GM19035 (cell line): ENCODE results near the gene MAML3.

Experiments
- ATAC-seq: cut with Tn5 transposase; IDR thresholded peaks from one replicate; pipeline ENCODE4 v1.9.1; 2021; ENCODE audit not compliant: unreplicated experiment

The MAML3 gene

DNA sequence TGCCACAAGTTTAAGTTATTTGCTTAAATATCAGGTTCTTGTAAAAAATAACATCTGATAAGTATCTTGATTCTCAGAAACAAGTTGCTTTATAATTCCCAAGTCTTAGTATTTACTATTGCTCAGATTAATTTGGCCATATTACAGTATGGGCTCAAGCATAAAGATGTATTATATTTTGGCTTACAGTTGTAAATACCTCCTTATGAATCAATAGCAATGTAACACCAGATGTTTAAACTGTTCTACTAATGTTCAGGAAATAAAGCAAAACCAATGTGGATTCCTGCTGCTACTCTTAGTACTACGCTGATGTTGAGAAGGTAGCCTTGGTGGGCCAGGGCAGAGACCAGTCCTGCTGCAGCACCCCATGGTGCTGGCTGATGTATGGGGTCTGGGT lies 385.6 kb downstream of the MAML3 start:
- no peak for ATAC-seq

DNA sequence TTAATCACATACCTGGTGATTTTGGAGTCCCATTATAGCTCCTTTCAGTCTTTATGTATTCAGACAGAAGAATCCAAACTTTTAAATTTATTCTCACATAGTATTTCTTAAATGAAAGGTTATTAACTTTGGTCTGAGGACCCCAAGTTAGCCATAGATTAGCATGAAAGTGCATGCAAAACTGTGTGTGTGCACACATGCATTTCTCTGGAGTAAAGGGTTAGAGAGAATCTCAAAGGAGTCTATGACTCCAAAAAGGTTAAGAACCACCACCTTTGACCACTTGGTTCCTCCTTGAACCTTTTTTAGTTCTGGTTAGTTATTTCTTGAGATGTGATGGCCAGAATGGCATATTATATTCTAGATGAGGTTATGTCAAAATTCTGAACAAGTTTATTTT lies 386.4 kb downstream of the MAML3 start:
- no peak for ATAC-seq

DNA sequence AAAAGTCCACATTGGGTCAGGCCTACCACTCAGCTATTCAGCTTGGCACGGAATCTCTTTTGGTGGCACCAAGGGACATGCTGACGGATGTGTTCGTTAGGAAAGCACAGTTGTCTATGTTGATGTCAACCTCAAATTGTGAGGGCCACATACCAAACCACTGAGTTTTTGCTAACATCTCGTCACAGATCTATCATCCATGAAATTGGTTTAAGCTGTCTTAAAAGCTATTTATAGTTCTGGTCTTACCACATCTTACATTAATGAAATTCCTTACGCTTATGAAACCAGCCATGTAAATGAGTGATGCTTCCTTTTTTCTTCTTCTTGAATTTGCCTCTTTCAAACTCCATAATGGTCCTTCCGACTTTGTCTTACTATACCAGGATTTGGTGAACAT lies 386.8 kb downstream of the MAML3 start:
- ATAC-seq, result no peak

DNA sequence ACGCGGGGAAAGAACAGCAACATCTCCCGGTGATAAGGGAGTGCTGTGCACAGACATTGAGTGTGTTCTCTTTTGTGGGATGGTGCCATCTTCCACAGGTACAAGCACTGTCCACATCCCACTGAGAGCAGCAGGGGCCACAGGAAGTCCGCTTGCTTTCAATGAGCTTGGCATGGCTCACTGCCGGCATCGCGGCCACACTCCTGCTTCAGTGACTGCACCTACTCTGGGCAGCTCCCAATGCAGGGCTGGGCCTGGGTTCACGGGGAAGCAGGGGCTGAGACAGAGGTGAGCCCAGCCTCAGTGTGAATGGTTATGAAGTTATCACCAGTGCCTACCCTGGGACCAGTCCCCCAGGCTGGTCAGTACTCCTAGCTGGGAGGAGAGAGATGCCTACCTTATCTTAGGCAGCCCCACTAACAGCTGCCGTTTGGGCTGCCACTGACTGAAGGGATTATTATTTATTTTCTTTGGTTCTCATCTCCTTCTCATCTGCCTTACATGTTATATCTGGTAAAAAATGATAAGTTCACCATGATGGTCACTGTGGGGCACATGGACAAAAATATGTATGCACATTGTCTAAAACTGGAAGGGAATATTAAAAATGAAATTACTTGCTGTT lies 389.2 kb downstream of the MAML3 start:
- no peak for ATAC-seq

DNA sequence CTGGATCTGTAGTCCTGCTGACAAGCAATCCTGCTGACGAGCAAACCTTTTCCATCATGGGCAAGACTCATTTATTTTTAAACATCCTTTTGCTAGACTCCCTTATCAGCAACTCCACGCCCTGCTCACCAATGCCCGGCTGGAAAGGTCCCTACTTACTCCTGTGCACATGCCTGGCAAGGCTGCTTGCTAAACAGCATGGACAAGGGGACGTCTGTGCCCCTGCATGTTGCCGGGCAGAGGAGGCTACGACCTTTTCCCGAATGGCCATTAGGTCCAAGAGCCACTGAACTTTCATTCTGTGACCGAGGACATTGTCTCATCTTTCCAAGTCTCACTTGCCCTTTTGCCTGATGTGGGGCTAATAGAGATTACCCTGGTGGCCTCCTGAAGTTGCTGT lies 389.8 kb downstream of the MAML3 start:
- ATAC-seq, result no peak

DNA sequence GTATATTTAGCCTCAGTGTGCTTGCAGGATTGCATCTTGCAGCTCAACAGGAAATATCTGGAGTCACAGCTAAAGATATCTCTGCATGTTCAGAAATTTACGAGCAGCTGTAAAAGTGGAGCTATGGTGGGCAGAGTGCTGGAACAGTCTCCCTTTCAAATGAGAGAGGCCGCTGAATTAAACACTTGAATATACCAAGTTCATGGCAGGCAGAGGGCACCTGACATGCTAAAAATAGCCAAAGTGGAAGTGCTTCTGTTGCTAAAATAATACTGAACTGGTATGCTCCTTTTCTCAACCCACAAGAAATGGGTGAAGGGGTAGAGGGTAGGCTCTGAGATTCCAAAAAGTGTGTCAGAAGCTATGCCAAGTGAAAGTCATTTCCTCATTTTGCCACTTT lies 390.3 kb downstream of the MAML3 start:
- ATAC-seq, result no peak

DNA sequence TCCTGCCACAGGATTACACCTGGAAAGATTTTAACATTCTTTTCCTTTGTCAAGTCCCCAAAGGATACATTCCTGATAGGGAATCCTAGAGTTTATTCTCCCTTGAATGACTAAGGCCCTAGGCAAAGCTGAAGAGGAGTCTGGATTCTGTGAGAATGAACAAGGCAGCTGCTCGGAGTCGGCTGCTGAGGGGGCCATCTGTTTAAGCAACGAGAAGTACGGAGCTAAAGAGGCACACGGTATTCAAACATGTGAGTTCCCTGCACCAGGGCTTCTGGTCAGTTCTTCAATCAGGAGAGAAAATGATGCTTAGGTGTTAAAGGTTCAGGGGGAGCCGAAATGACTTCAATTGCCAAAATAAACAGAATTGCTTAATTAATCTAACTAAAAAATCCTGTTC lies 390.8 kb downstream of the MAML3 start:
- ATAC-seq, result no peak

DNA sequence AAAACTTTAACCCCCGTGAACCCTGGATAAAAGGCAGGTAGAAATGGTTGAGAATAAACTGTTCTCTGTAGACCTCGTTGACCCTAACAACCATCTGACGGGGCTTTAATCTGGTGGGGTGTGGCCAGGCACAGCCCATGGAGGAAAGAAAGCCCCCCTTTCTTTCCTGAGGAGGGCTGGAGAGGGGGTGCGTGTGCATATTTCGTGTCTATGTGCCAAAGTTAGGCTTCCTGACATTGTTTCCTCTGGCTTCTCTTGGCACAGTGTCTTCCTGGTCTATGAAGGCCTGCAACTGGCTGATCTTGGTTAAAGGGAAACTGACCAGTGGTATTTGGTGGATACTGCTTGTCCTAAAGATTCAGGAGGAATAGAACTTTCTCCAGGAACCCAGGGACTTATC lies 391.3 kb downstream of the MAML3 start:
- no peak for ATAC-seq

DNA sequence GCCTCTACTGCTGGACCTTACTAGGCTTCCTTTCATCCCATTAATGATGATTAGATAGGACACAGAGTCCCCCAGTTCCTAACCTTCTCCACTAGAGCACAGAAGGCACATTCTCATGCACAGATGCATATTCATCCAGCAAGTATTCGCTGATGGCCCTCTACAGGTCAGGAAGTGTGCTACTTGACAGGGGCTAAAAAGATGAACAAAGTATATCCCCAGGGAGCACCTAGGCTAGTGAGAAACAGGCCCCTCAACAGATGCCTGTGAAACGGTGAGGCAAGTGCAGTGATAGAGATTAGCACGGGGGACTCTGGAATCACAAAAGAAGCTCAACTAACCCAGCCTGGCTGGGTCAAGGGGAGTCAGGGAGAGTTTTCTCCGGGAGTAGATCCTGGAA lies 392.5 kb downstream of the MAML3 start:
- ATAC-seq, result no peak

DNA sequence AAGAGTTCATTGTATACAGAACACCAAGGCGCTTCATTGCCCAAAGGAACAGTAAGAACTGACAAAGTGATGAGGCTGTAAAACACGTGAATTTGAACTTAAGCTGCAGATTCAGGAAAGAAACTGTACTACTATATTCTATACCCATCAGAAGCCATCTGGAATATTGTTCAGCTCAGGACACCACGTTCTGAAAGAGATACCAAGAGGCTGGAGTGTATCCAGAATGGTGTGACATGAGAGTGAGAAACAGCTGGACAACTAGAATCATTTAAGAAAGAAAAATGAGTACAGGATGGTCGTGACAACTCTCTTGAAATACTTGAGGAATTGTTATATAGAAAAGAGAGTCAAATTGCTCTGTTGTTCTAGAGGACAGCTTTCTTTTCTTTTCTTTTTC lies 393.4 kb downstream of the MAML3 start:
- ATAC-seq, result no peak

DNA sequence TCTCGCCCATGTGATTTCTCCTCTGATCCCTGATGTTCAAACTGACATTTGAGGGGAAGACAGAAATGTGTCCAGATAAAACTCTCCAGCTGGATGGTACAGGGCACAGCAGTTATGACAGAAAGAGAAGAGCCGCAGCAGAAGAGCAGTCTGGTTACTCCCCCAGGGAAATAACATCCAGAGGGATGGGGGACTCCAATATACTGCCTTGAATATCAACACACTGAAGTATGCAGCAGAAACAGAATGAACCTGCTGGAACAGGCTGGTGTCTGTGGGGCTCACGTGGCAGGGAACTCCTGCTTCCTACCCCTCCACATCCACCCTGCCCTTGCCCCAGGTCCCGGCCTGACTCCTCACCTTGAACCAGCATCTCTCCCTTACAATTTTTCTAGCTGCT lies 394.9 kb downstream of the MAML3 start:
- ATAC-seq, result no peak

DNA sequence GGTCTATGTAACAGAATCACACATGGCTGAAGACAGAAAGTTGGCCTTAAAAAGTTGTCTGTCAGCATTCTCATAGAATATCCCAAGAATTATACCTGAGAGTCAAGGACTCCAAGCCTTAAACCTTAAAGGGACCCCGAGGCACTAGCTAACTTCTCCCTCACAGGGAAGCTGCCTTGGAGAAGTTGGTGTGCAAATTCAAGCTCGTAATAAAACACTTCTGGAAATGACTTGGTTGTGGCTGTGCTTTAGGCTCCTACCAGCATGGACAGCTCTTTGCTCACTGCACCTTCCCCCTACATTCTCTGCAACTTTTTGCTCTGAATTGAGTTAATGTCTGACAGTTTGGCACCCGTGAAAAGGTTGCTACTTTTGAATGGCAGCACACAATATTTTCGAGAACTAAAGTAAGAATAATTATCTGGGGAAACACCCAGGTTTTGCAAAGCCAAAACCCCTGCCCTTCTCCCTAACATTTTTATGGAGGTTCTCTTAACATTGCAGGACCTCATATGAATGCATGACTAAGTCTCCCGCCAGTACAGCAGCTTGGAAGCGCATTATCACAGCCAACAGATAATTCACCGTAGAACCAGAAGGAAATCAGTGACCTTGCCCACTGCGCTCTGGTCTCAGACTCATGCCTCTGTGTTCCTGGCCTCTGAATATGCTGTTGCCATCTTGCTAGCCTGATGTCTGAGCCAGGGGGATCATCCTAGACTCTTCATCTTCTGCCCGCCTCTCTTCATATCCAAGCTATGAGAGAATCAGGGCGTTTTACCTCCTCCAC lies 397.4 kb downstream of the MAML3 start:
- ATAC-seq, result no peak

DNA sequence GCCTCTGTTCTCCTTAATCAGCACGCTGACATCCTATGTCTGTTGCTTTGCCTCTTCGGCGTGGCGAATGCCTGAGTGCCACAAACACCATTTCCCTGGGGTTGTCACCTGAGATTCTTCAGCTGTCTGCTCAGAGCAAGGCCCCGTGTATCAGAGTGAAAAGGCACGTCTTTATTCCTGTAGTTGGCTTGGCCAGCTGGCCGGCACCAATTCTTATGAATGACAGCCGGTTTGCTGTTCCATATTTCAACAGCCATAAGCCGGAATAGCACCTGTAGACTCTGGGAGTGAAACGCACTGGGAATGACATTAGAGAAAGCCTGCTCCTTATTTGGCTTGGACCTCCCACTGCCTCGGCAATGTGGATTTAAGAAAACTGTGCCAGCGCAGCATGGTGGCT lies 399.0 kb downstream of the MAML3 start:
- no peak for ATAC-seq

DNA sequence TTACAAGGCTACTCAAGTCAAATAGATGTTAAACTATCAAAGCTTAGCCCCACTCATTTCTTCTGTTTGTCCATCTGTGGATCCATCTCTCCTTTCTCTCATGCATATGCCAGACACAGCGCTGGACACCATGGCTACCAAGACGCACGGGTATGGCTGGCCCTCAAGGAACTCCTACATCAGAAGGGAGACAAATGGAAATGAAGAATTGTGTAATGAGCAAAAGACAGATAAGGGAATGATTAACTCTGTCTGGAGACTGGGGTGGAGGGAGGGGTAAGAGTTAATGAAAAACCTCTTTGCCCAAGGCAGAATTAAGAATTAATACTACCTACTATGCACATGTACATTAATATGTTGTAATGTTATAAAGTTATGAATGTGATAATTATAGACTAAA lies 400.3 kb downstream of the MAML3 start:
- ATAC-seq, result no peak

DNA sequence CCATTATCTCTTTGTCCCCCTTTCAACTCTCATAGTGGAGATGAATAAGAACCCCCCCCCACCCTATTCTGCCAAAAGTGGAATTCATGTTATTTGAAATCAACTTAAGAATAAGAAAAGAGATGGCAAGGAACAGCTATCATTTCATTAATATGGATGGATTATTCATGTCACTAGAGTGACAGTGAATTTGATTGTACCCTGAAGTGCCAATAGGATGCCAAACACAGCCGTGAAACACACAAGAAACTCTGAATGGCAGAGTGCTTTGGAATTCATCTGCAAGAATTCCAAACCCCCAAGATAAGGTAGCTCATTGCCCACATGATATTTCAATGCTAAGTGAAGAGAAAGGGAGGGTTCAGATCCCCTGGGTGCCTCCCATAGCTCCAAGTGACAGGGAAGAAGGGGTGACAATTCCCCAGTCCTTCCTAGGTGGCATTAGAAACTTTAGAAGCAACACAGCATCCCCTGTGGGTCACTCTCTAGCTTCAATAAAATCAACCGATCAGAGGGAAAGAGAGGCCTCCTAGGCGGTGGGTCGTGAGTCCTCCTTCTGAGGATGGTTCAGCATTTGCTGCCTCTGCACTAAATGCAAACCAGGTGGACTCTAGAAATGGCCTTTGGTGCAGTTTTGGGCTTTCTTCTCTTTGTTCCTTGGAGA lies 404.0 kb downstream of the MAML3 start:
- no peak for ATAC-seq

DNA sequence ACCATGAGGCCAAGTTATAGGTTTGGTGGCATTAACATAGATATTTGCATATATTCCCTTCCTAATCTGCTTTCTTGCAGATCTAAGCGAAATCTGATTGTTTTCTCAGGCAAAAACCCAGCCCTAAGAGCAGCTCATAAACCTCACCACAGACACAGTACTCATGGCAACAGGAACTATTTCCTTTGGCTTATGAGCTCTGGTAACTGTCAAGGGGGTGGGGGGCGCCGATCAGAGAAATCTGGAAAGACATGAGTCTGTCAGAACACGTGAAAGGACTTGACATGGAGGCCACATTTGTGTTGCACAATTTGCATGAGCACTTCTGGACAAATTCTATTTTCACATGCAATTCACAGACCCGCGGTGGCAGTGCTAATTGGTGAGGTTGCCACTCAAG lies 404.6 kb downstream of the MAML3 start:
- no peak for ATAC-seq

DNA sequence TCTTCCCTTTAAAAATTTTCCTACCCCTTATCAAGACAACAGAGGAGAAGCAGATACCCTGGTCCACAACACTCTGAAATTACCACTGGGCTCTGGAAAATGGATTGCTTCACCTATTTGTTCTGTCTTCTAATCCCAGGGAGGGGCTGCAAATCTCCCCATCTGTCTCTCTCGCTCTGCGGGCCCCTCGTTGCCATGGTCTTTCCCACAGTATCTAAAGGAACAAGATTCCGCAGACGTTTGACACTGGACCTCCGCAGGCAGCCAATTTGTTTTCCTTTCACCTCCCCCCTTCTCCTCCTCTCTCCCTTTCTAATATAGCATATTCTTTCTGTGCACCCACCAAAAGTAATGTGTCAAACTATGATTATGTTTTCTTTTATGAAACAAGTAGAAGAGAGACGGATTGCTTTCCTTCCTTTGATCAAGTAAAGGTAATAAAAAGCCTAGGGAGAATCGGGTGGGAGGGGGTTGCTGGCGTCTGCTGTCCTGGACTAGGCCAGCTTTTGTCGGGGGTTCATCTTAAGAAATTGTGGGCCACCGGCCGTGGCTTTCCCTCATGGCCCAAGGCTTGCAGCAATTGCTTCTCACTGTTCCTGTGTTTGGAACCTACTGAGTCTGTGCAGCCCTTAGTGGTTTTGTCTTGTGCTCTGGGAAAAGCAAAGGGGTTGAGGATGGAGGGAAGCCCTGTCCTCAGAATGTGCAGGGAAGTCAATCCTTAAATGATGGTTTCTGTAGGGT lies 407.4 kb downstream of the MAML3 start:
- no peak for ATAC-seq

DNA sequence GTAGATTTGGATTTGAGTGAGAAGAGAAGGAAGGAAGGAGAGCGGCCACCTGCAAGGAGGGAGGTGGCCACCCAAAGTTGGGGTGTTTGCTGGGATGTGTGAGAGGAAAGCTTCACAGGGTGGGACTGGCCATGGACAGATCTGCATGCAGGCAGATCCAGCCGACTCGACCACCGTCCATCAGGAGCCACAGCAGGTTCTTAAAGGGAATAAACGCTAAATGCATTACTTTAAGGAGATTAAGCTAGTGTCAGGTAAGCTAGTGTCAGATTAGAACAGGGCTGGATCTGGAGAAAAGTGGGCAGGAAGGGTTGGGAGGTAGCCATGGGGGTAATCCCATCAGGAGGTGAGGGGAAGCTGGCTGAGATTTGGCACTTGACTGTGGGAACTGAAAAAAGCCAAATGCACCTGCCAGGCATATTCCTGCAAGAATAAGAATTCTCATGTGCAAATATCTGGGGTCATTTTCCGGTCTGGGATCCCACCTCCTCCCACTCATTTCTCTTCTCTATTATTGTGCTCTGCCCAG lies 408.8 kb downstream of the MAML3 start:
- ATAC-seq, result no peak

DNA sequence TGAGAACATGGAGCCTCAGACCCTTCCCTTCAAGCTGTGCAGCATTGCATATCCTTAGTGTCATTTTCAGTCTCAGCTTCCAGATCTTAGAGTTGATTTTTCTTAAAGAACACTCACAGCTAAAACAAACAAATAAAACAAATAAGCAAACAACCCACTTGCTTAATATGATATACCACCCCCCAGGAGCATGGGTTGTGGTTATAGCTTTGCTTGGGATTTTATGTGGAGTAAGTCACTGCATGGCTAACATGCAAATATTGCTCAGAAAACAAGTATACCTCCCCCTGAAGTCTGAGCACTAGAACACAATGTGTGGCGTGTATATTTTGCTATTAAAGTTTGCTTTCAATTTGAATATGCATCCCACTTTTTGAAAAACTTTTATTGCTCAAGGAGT lies 409.8 kb downstream of the MAML3 start:
- ATAC-seq, result no peak

DNA sequence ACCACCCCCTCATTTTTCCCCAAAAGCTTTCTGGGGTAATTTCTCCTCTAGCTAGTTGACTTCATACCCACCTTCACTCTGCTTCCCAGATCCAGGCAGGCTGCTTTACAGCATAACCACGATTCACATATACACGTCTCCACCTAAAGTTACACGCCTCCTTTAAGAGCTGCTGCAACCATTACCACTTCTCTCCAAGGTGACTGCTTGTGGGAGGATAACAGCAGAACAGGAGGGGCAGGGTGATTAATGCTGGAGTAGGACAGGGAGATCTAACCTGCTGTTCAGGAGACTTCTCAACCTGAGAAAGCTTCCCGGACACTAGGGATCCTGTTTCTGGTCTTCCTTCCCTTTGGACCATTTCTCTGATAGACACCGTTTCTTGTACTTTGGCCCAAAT lies 411.0 kb downstream of the MAML3 start:
- no peak for ATAC-seq

DNA sequence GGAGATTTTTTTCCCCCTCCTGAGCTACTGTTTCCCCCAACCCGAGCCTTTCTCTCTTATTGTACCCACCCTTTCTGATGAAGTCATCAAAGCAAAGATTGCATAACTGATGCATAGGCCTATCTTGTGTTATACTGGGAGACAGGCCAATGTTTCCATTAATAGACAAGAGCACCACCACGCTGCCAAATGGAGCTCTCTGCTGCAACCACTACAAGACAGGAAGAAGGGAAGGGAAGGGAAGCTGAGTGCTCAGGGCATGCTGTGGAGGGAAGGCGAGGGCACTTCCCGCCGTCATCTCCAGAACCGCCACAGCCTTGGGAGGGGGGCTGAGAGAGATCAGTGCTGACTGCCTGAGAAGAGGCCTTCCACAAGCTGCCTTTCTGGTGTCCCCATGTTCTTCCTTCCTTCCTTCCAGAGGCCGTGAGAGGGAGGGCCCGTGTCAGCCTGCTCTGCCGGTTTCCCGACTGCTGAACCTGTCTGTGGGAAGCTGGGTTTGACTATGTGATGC lies 413.4 kb downstream of the MAML3 start:
- ATAC-seq, result no peak
